ENCODE data around the gene SLAMF7. TPM values are rescaled to one million over a fixed set of nuclear protein-coding genes. Genes with fewer than 3 reads are reported as not detected.

Gene SLAMF7
- total and polyA plus RNA-seq, 10 of the 15 experiments (the other 5 are each of a cell fraction or from before 2014, with no cell fraction given) = 66.6 to 284 (median 108) TPM

- RAD21 ChIA-PET (ENCODE audit: unreplicated experiment) = interaction anchor here (1.0 to 8.3 kb wide), 15 partner anchors 13 to 121 kb away, joined by 3 to 151 read pairs (median 7); partner anchors contain the start of genes CD244, CD48 and LY9
- H4K20me1 ChIP-seq (ENCODE audit: control insufficient read depth, insufficient read depth) = no peaks in the 10 kb centered on the region
- DNase-seq (ENCODE audit: low read depth, low spot score) (no peak), ATAC-seq (peak; percentile 26), FAIRE-seq (no peak)
- POLR2A ChIA-PET = interaction anchor here (0.7 to 8.3 kb wide), 13 partner anchors 11 to 121 kb away, joined by 3 to 65 read pairs (median 10); partner anchors contain the start of genes CD244, CD48 and SLAMF1
- peak overlapping the region; percentile 99 for H3K4me3 ChIP-seq
- H3K36me3 ChIP-seq (ENCODE audit: control insufficient read depth in 2 of 2, insufficient read depth in 2 of 2, low read length in 1 of 2) = peaks cover 0 to 2% of the 10 kb centered on the region in 2 experiments; a peak in 3 of 4 replicates
- no TSS peak for BruUV-seq (replicated peaks)
- no peaks in the 10 kb centered on the region for H3K27me3 ChIP-seq (replicated peaks in 1 of 2; ENCODE audit: control insufficient read depth in 2 of 2, insufficient read depth in 2 of 2, low read length in 1 of 2)
- CTCF ChIA-PET = interaction anchor here (0.9 to 13.0 kb wide), 19 partner anchors 8 to 213 kb away, joined by 3 to 234 read pairs (median 4); partner anchors contain the start of gene ITLN2
- SMC1A ChIA-PET (ENCODE audit: uncharacterized antibody, unreplicated experiment) = interaction anchor here (0.5 to 15.1 kb wide), 11 partner anchors 15 to 304 kb away, joined by 3 to 447 read pairs (median 5); partner anchors contain the start of gene CD48
- H3K9me3 ChIP-seq (replicated peaks; ENCODE audit: control insufficient read depth, insufficient read depth, low read length) = peaks cover 8% of the 10 kb centered on the region; the same call in 2 of the 3 replicates
- intact Hi-C loops (cut with micrococcal nuclease; ENCODE audit: unreplicated experiment) = loop anchor here (1.0 kb wide), 1 partner anchor 30 kb away; the partner anchor contains the start of gene CD48
- H3K4me1 ChIP-seq (ENCODE audit: control insufficient read depth, insufficient read depth, low read length) = peaks cover 44% of the 10 kb centered on the region
- H3K9ac ChIP-seq (ENCODE audit: control insufficient read depth, insufficient read depth, low read length) = peak overlapping the region; percentile 63
- in situ Hi-C loops (cut with MboI) = no loop called here
- peak overlapping the region; percentile 95 for H3K4me2 ChIP-seq (ENCODE audit: control insufficient read depth, insufficient read depth)
- no peak overlapping the region for H2AFZ ChIP-seq (ENCODE audit: control insufficient read depth, low read depth, low read length)
- H3K27ac ChIP-seq (ENCODE audit: control insufficient read depth, insufficient read depth) = peak overlapping the region; percentile 78
- 17% methylated on average over 4 of the region's 4 CpGs for WGBS (ENCODE audit: insufficient coverage, insufficient replicate concordance, low lambda C conversion rate, missing lambda C conversion rate)
- peaks cover 80% of the 10 kb centered on the region for H3K79me2 ChIP-seq (ENCODE audit: control insufficient read depth, insufficient read depth, low read length)
- TF ChIP-seq MXI1 (IDR thresholded peaks at IDR 0.05; ENCODE audit: low read depth, low read length) = peak; percentile 16; the same call in 1 of the 2 replicates
- TF ChIP-seq HDGF (IDR thresholded peaks at IDR 0.05) = 0 out of 2 replicates have a peak, but pooled peaks have one; percentile 70
- peak in 1 of 2 experiments; percentile 35; a peak in 1 of 4 replicates for TF ChIP-seq IKZF2 (IDR thresholded peaks at IDR 0.05)
- 0 out of 6 replicates have a peak, but pooled peaks of 1 of the 3 experiments have one; percentile 2 for TF ChIP-seq CTCF (IDR thresholded peaks at IDR 0.05 in 2 of 3, conservative IDR thresholded peaks at IDR 0.05 in 1 of 3; ENCODE audit: control insufficient read depth in 2 of 3, extremely low read depth in 1 of 3, insufficient read depth in 1 of 3, low read depth in 3 of 3, low read length in 3 of 3)
- TF ChIP-seq SP1 (IDR thresholded peaks at IDR 0.05; ENCODE audit: low read depth, low read length) = no peak
- no peak; the same call in 1 of the 2 replicates for TF ChIP-seq MTA3 (IDR thresholded peaks at IDR 0.05; ENCODE audit: borderline replicate concordance, low read length)
- TF ChIP-seq ZNF217 (IDR thresholded peaks at IDR 0.05) = peak; percentile 86
- no peak for TF ChIP-seq FOXK2 (IDR thresholded peaks at IDR 0.05)
- peak; percentile 77 for TF ChIP-seq NBN (IDR thresholded peaks at IDR 0.05)
- TF ChIP-seq SMAD1 (IDR thresholded peaks at IDR 0.05; ENCODE audit: low read depth, partially characterized antibody) = peak; percentile 82
- 0 out of 2 replicates have a peak, but pooled peaks have one; percentile 12 for TF ChIP-seq EED (IDR thresholded peaks at IDR 0.05; ENCODE audit: low read depth)
- 0 out of 2 replicates have a peak, but pooled peaks have one; percentile 30 for TF ChIP-seq IRF4 (IDR thresholded peaks at IDR 0.05; ENCODE audit: low read depth, low read length)
- peak; percentile 40; the same call in 1 of the 2 replicates for TF ChIP-seq ATF7 (IDR thresholded peaks at IDR 0.05; ENCODE audit: low read depth)
- no peak for TF ChIP-seq ATF3 (IDR thresholded peaks at IDR 0.05; ENCODE audit: borderline replicate concordance, extremely low read depth, low read depth, low read length)
- TF ChIP-seq ZNF24 (IDR thresholded peaks at IDR 0.05) = no peak
- no peak for TF ChIP-seq NFXL1 (IDR thresholded peaks at IDR 0.05; ENCODE audit: borderline replicate concordance)
- TF ChIP-seq RUNX3 (IDR thresholded peaks at IDR 0.05; ENCODE audit: low read length) = peak; percentile 78
- TF ChIP-seq SKIL (IDR thresholded peaks at IDR 0.05; ENCODE audit: low read depth, poor library complexity, severe bottlenecking) = no peak
- TF ChIP-seq PAX5 (IDR thresholded peaks at IDR 0.05; ENCODE audit: borderline replicate concordance, low read depth, low read length) = no peak
Measured at GRCh38 chr1:160741092-160741501, 2.0 kb downstream of the SLAMF7 start.

Data from GM12878 (cell line).